Panc1 (cell line): Measurements from ENCODE around the gene NUTF2. TPM values are rescaled to one million over a fixed set of nuclear protein-coding genes. Genes with fewer than 3 reads are reported as not detected.

Experiments
- ATAC-seq: fragments of 200-7000 bp; cut with Tn5 transposase; 2 replicates; pipeline ENCODE4 v1.9.1; 2020; ENCODE audit warnings: mild to moderate bottlenecking, moderate library complexity
- BruUV-seq: library from RNA; stranded (reverse); fragments of 400-500 nt; replicated peaks from 2 replicates; lab custom pipeline; 2021; lab: Mats Ljungman, UMichigan
- CTCF ChIA-PET: fragments of 300-600 bp; sonication (Branson Sonifier 250); formaldehyde crosslinking; loops from one replicate; lab custom pipeline; 2022; ENCODE audit warnings: antibody characterized with exemption; lab: Charles Lee
- POLR2A ChIA-PET: fragments of 300-600 bp; sonication (Branson Sonifier 250); formaldehyde crosslinking; loops from one replicate; lab custom pipeline; 2022; ENCODE audit warnings: antibody characterized with exemption; lab: Charles Lee
- DNase-seq: peaks from one replicate; pipeline ENCODE4 v3.0.0-alpha.2; 2010; ENCODE audit warnings: low read depth, low spot score
- H3K27ac ChIP-seq: 2 replicates; pipeline ENCODE4 v1.5.1; 2011; ENCODE audit warnings: mild to moderate bottlenecking, low read length, inconsistent platforms
- H3K27me3 ChIP-seq: fragments of 200-500 bp; sonication (Bioruptor generic); 2 replicates; pipeline ENCODE4 v1.6.0; 2014; ENCODE audit warnings: low read length, inconsistent platforms; ENCODE audit not compliant: control insufficient read depth, insufficient read depth
- H3K36me3 ChIP-seq: fragments of 200-500 bp; sonication (Bioruptor generic); 2 replicates; pipeline ENCODE4 v1.5.1; 2014; ENCODE audit warnings: inconsistent platforms, mild to moderate bottlenecking, low read length, moderate library complexity; ENCODE audit not compliant: control insufficient read depth, insufficient read depth
- H3K4me1 ChIP-seq: 2 replicates; pipeline ENCODE4 v1.5.1; 2011; ENCODE audit warnings: inconsistent platforms, mild to moderate bottlenecking, low read length, moderate library complexity; ENCODE audit not compliant: control insufficient read depth, insufficient read depth
- H3K4me3 ChIP-seq, 2 experiments: 2 replicates each; pipeline ENCODE4 v1.5.1; 2011 to 2012; ENCODE audit warnings: low read depth in 2 of 2, low read length in 2 of 2, mild to moderate bottlenecking in 2 of 2, inconsistent platforms in 1 of 2, moderate library complexity in 1 of 2
- H3K9me3 ChIP-seq: fragments of 200-500 bp; sonication (Bioruptor generic); 2 replicates; pipeline ENCODE4 v1.5.1; 2014; ENCODE audit warnings: low read depth, mild to moderate bottlenecking, inconsistent platforms, low read length, moderate library complexity; ENCODE audit not compliant: control insufficient read depth, insufficient read depth
- POLR2AphosphoS5 ChIP-seq: IDR thresholded peaks from 2 replicates; pipeline ENCODE4 v1.6.1; 2012; ENCODE audit warnings: mild to moderate bottlenecking, low read depth, low read length, moderate library complexity
- SIN3A ChIP-seq: IDR thresholded peaks from 2 replicates; pipeline ENCODE4 v1.6.1; 2012; ENCODE audit warnings: low read depth, mild to moderate bottlenecking, low read length, moderate library complexity, borderline replicate concordance; ENCODE audit not compliant: insufficient read depth
- TCF7L2 ChIP-seq: IDR thresholded peaks from 2 replicates; pipeline ENCODE4 v1.6.1; 2011; ENCODE audit warnings: mild to moderate bottlenecking, low read depth, low read length, inconsistent platforms
- in situ Hi-C: cut with HindIII; loops from 2 replicates; pipeline ENCODE4 v1.10.0; 2016; ENCODE audit warnings: low sequenced_read_pairs, low pct_unique_long_range_greater_than_20kb
- intact Hi-C: fragments of 100-400 bp; cut with micrococcal nuclease; formaldehyde crosslinking; loops from one replicate; pipeline ENCODE4 v1.10.0; 2022; ENCODE audit not compliant: unreplicated experiment
- total RNA-seq: library from RNA; stranded (reverse); gene quantifications from one replicate; pipeline ENCODE4 v1.2.1, GENCODE V29; 2021; ENCODE audit not compliant: unreplicated experiment
- TF ChIP-seq, protein P1 (sequence below): fragments of 450-650 bp; IDR thresholded peaks from 2 replicates; pipeline ENCODE4 v1.5.1; 2017; ENCODE audit warnings: mild to moderate bottlenecking
- TF ChIP-seq, protein P2 (sequence below), 2 experiments: IDR thresholded peaks; 2 replicates each; pipeline ENCODE4 v1.6.1; 2011 to 2012; ENCODE audit warnings: low read depth in 2 of 2, control low read depth in 1 of 2, low read length in 1 of 2, mild to moderate bottlenecking in 1 of 2, moderate library complexity in 1 of 2; ENCODE audit not compliant: insufficient read depth in 1 of 2

Gene NUTF2
- total RNA-seq, 1 experiment from 2014 or later: 119 TPM

DNA sequence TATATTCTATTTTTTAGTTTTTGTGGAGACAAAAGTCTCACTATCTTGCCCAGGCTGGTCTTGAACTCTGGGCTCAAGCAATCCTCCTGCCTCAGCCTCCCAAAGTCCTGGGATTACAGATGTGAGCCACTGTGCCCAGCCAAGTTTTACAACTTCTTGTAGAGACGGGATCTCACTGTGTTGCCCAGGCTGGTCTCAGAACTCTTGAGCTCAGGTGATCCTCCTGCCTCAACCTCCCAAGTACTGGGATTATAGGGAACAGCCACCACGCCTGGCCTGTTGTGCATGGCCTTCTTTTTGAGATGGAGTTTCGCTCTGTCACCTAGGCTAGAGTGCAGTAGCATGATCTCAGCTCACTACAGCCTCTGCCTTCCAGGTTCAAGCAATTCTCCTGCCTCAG lies 6.9 kb downstream of the NUTF2 start:
- ChIA-PET POLR2A (no interaction called here), CTCF (no interaction called here)
- H3K4me3 ChIP-seq: no peak overlapping the region
- H3K27me3 ChIP-seq: no peaks in the 10 kb centered on the region
- in situ Hi-C loops (no loop called here), intact Hi-C loops (no loop called here)
- BruUV-seq: no TSS peak
- peaks cover 15% of the 10 kb centered on the region for H3K4me1 ChIP-seq
- H3K27ac ChIP-seq: no peak overlapping the region
- TF ChIP-seq TCF7L2 (no peak), SIN3A (no peak), POLR2AphosphoS5 (no peak)
- TF ChIP-seq, protein P1, sequence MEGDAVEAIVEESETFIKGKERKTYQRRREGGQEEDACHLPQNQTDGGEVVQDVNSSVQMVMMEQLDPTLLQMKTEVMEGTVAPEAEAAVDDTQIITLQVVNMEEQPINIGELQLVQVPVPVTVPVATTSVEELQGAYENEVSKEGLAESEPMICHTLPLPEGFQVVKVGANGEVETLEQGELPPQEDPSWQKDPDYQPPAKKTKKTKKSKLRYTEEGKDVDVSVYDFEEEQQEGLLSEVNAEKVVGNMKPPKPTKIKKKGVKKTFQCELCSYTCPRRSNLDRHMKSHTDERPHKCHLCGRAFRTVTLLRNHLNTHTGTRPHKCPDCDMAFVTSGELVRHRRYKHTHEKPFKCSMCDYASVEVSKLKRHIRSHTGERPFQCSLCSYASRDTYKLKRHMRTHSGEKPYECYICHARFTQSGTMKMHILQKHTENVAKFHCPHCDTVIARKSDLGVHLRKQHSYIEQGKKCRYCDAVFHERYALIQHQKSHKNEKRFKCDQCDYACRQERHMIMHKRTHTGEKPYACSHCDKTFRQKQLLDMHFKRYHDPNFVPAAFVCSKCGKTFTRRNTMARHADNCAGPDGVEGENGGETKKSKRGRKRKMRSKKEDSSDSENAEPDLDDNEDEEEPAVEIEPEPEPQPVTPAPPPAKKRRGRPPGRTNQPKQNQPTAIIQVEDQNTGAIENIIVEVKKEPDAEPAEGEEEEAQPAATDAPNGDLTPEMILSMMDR: no peak
- TF ChIP-seq, protein P2, sequence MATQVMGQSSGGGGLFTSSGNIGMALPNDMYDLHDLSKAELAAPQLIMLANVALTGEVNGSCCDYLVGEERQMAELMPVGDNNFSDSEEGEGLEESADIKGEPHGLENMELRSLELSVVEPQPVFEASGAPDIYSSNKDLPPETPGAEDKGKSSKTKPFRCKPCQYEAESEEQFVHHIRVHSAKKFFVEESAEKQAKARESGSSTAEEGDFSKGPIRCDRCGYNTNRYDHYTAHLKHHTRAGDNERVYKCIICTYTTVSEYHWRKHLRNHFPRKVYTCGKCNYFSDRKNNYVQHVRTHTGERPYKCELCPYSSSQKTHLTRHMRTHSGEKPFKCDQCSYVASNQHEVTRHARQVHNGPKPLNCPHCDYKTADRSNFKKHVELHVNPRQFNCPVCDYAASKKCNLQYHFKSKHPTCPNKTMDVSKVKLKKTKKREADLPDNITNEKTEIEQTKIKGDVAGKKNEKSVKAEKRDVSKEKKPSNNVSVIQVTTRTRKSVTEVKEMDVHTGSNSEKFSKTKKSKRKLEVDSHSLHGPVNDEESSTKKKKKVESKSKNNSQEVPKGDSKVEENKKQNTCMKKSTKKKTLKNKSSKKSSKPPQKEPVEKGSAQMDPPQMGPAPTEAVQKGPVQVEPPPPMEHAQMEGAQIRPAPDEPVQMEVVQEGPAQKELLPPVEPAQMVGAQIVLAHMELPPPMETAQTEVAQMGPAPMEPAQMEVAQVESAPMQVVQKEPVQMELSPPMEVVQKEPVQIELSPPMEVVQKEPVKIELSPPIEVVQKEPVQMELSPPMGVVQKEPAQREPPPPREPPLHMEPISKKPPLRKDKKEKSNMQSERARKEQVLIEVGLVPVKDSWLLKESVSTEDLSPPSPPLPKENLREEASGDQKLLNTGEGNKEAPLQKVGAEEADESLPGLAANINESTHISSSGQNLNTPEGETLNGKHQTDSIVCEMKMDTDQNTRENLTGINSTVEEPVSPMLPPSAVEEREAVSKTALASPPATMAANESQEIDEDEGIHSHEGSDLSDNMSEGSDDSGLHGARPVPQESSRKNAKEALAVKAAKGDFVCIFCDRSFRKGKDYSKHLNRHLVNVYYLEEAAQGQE (IDR thresholded peaks at IDR 0.05; ENCODE audit: insufficient read depth in 1 of 2, low read depth in 2 of 2, low read length in 1 of 2): no peak
- ATAC-seq (no peak), DNase-seq (no peak)
- no peaks in the 10 kb centered on the region; the same call in 1 of the 2 replicates for H3K36me3 ChIP-seq
- H3K9me3 ChIP-seq: no peaks in the 10 kb centered on the region

DNA sequence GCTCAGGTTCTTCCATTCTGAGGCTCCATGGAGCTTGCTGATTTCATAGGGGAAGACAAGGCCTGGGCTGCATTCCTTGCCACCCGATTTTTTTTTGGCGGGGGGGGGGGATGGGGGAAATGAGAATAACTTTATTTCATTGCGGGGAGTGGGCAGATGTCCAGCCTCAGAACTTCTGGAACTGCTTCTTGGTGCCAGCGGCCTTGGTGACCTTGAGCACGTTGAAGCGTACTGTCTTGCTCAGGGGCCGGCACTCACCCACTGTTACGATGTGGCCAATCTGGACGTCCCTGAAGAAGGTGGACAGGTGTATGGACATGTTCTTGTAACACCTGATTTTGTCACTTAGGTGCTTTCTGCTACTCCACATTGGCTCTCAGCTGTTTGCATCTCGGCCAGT lies 9.1 kb downstream of the NUTF2 start:
- BruUV-seq: no TSS peak
- in situ Hi-C loops (no loop called here), intact Hi-C loops (no loop called here)
- Histone ChIP-seq H3K4me1 (peaks cover 15% of the 10 kb centered on the region), H3K4me3 (no peak overlapping the region), H3K36me3 (no peaks in the 10 kb centered on the region), H3K27ac (no peak overlapping the region), H3K9me3 (no peaks in the 10 kb centered on the region), H3K27me3 (no peaks in the 10 kb centered on the region)
- CTCF ChIA-PET: no interaction called here
- POLR2A ChIA-PET: no interaction called here
- no peak for DNase-seq
- ATAC-seq: no peak
- TF ChIP-seq POLR2AphosphoS5 (no peak), TCF7L2 (no peak), SIN3A (no peak)
- TF ChIP-seq, protein P2 (IDR thresholded peaks at IDR 0.05; ENCODE audit: insufficient read depth in 1 of 2, low read depth in 2 of 2, low read length in 1 of 2): no peak
- TF ChIP-seq, protein P1: no peak
